H1 (cell line): ENCODE data around the gene SRMS.

ENCODE experiments used
- CEBPB ChIP-seq: IDR thresholded peaks from 2 replicates; pipeline ENCODE4 v1.6.1; 2012; ENCODE audit warnings: low read depth, low read length
- HDAC2 ChIP-seq, 2 experiments: fragments of 300-600 bp in 1 of 2; sonication (generic) in 1 of 2; IDR thresholded peaks; 2 replicates each; pipeline ENCODE4 v1.6.1; 2011 to 2012; ENCODE audit warnings: low read depth in 2 of 2, low read length in 2 of 2, mild to moderate bottlenecking in 2 of 2, moderate library complexity in 2 of 2, borderline replicate concordance in 1 of 2, inconsistent platforms in 1 of 2
- JUND ChIP-seq: IDR thresholded peaks from 2 replicates; pipeline ENCODE4 v1.6.1; 2011; ENCODE audit warnings: mild to moderate bottlenecking, improper control_type of control experiment, low read length
- POLR2A ChIP-seq, 2 experiments: IDR thresholded peaks; 1 replicate in 1 of 2; 2 replicates in 1 of 2; pipeline ENCODE4 v1.6.1; 2011; ENCODE audit warnings: low read depth in 2 of 2, low read length in 2 of 2, mild to moderate bottlenecking in 2 of 2; ENCODE audit errors: control extremely low read depth in 1 of 2
- RAD21 ChIP-seq, 2 experiments: IDR thresholded peaks in 1 of 2; conservative IDR thresholded peaks in 1 of 2; 2 replicates each; pipeline ENCODE4 v1.6.1; 2011; ENCODE audit warnings: low read depth in 2 of 2, low read length in 2 of 2, improper control_type of control experiment in 1 of 2, inconsistent platforms in 1 of 2, mild to moderate bottlenecking in 1 of 2, moderate library complexity in 1 of 2
- TF ChIP-seq, protein P1 (sequence below), 3 experiments: IDR thresholded peaks; 1 replicate in 2 of 3; 2 replicates in 1 of 3; pipeline versions ENCODE4 v1.5.1 to v1.6.1; 2011; ENCODE audit warnings: low read length in 3 of 3, mild to moderate bottlenecking in 3 of 3, inconsistent platforms in 2 of 3, low read depth in 1 of 3, moderate library complexity in 1 of 3; ENCODE audit not compliant: insufficient read depth in 1 of 3; ENCODE audit errors: control extremely low read depth in 1 of 3

GRCh38 chr20:63539441-63540370 is 7.8 kb downstream of the SRMS start:
- no peak for TF ChIP-seq POLR2A (IDR thresholded peaks at IDR 0.05; ENCODE audit: control extremely low read depth in 1 of 2, low read depth in 2 of 2, low read length in 2 of 2)
- no peak for TF ChIP-seq HDAC2 (IDR thresholded peaks at IDR 0.05; ENCODE audit: borderline replicate concordance in 1 of 2, low read depth in 2 of 2, low read length in 2 of 2)
- TF ChIP-seq, protein P1, sequence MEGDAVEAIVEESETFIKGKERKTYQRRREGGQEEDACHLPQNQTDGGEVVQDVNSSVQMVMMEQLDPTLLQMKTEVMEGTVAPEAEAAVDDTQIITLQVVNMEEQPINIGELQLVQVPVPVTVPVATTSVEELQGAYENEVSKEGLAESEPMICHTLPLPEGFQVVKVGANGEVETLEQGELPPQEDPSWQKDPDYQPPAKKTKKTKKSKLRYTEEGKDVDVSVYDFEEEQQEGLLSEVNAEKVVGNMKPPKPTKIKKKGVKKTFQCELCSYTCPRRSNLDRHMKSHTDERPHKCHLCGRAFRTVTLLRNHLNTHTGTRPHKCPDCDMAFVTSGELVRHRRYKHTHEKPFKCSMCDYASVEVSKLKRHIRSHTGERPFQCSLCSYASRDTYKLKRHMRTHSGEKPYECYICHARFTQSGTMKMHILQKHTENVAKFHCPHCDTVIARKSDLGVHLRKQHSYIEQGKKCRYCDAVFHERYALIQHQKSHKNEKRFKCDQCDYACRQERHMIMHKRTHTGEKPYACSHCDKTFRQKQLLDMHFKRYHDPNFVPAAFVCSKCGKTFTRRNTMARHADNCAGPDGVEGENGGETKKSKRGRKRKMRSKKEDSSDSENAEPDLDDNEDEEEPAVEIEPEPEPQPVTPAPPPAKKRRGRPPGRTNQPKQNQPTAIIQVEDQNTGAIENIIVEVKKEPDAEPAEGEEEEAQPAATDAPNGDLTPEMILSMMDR (IDR thresholded peaks at IDR 0.05; ENCODE audit: control extremely low read depth in 1 of 3, insufficient read depth in 1 of 3, low read depth in 1 of 3, low read length in 3 of 3), result no peak
- no peak for TF ChIP-seq JUND
- no peak for TF ChIP-seq RAD21 (IDR thresholded peaks at IDR 0.05 in 1 of 2, conservative IDR thresholded peaks at IDR 0.05 in 1 of 2; ENCODE audit: low read depth in 2 of 2, low read length in 2 of 2)
- TF ChIP-seq CEBPB, result no peak
